Stimulated activated naive CD8-positive, alpha-beta T cell treated with anti-CD3 and anti-CD28 coated beads, Interleukin-15, Interleukin-2, amounts not matched to agents 100 ng/mL and 50 ng/mL, for 24 hours (primary cell): Measurements from ENCODE around the gene SMOC2.

ENCODE experiments used
- H3K27ac Mint-ChIP-seq: one replicate; pipeline ENCODE4 v1.8.0; 2021; ENCODE audit warnings: mild to moderate bottlenecking, mixed read lengths
- H3K27me3 Mint-ChIP-seq: one replicate; pipeline ENCODE4 v1.8.0; 2021; ENCODE audit warnings: mixed read lengths
- H3K36me3 Mint-ChIP-seq: one replicate; pipeline ENCODE4 v1.8.0; 2021; ENCODE audit warnings: low read depth, mixed read lengths
- H3K4me1 Mint-ChIP-seq: one replicate; pipeline ENCODE4 v1.8.0; 2021; ENCODE audit warnings: low read depth, mixed read lengths
- H3K4me3 Mint-ChIP-seq: one replicate; pipeline ENCODE4 v1.8.0; 2021; ENCODE audit warnings: mild to moderate bottlenecking, mixed read lengths
- H3K9me3 Mint-ChIP-seq: one replicate; pipeline ENCODE4 v1.8.0; 2021; ENCODE audit warnings: mixed read lengths

SMOC2 gene

GRCh38 chr6:168427184-168427583 is 13.8 kb upstream of the SMOC2 start:
- H3K4me3 Mint-ChIP-seq, result no peak overlapping the region
- H3K27me3 Mint-ChIP-seq, result no peaks in the 10 kb centered on the region
- H3K27ac Mint-ChIP-seq, result no peak overlapping the region
- no peaks in the 10 kb centered on the region for H3K36me3 Mint-ChIP-seq
- no peaks in the 10 kb centered on the region for H3K4me1 Mint-ChIP-seq
- H3K9me3 Mint-ChIP-seq, result no peaks in the 10 kb centered on the region

GRCh38 chr6:168428052-168428826 is 12.7 kb upstream of the SMOC2 start:
- Mint-ChIP-seq H3K4me1 (no peaks in the 10 kb centered on the region), H3K27me3 (peaks cover 6% of the 10 kb centered on the region), H3K36me3 (no peaks in the 10 kb centered on the region), H3K9me3 (no peaks in the 10 kb centered on the region), H3K4me3 (no peak overlapping the region), H3K27ac (no peak overlapping the region)

GRCh38 chr6:168428863-168429262 is 12.1 kb upstream of the SMOC2 start:
- Mint-ChIP-seq H3K9me3 (no peaks in the 10 kb centered on the region), H3K36me3 (no peaks in the 10 kb centered on the region), H3K27me3 (peaks cover 10% of the 10 kb centered on the region), H3K4me1 (no peaks in the 10 kb centered on the region), H3K27ac (no peak overlapping the region), H3K4me3 (no peak overlapping the region)

GRCh38 chr6:168432196-168432595 is 8.8 kb upstream of the SMOC2 start:
- Mint-ChIP-seq H3K4me1 (no peaks in the 10 kb centered on the region), H3K36me3 (no peaks in the 10 kb centered on the region), H3K27me3 (peaks cover 21% of the 10 kb centered on the region), H3K4me3 (no peak overlapping the region), H3K27ac (no peak overlapping the region), H3K9me3 (no peaks in the 10 kb centered on the region)

- Mint-ChIP-seq H3K4me3 (no peak overlapping the region), H3K9me3 (no peaks in the 10 kb centered on the region), H3K36me3 (no peaks in the 10 kb centered on the region), H3K4me1 (no peaks in the 10 kb centered on the region), H3K27me3 (peaks cover 25% of the 10 kb centered on the region), H3K27ac (no peak overlapping the region)
These were observed 7.1 kb upstream of the SMOC2 start for GRCh38 chr6:168433898-168434297.

GRCh38 chr6:168434505-168434904 is 6.5 kb upstream of the SMOC2 start:
- Mint-ChIP-seq H3K27ac (no peak overlapping the region), H3K4me1 (no peaks in the 10 kb centered on the region), H3K27me3 (peaks cover 32% of the 10 kb centered on the region)

GRCh38 chr6:168437751-168438150 is 3.2 kb upstream of the SMOC2 start:
- Mint-ChIP-seq H3K27ac (no peak overlapping the region), H3K27me3 (peaks cover 44% of the 10 kb centered on the region), H3K4me3 (no peak overlapping the region)

More at GRCh38 chr6:168434505-168434904, 6.5 kb upstream of the SMOC2 start:
- no peaks in the 10 kb centered on the region for H3K9me3 Mint-ChIP-seq
- H3K4me3 Mint-ChIP-seq, result no peak overlapping the region
- H3K36me3 Mint-ChIP-seq, result no peaks in the 10 kb centered on the region

GRCh38 chr6:168438783-168439520 is 2.0 kb upstream of the SMOC2 start:
- Mint-ChIP-seq H3K36me3 (no peaks in the 10 kb centered on the region), H3K27me3 (peaks cover 50% of the 10 kb centered on the region), H3K9me3 (no peaks in the 10 kb centered on the region), H3K27ac (no peak overlapping the region), H3K4me1 (no peaks in the 10 kb centered on the region), H3K4me3 (no peak overlapping the region)

More at GRCh38 chr6:168437751-168438150, 3.2 kb upstream of the SMOC2 start:
- H3K9me3 Mint-ChIP-seq, result no peaks in the 10 kb centered on the region
- H3K4me1 Mint-ChIP-seq, result no peaks in the 10 kb centered on the region
- no peaks in the 10 kb centered on the region for H3K36me3 Mint-ChIP-seq

GRCh38 chr6:168439794-168440450 is 1.1 kb upstream of the SMOC2 start:
- no peaks in the 10 kb centered on the region for H3K36me3 Mint-ChIP-seq
- no peak overlapping the region for H3K4me3 Mint-ChIP-seq
- H3K27me3 Mint-ChIP-seq, result peaks cover 59% of the 10 kb centered on the region
- no peaks in the 10 kb centered on the region for H3K4me1 Mint-ChIP-seq
- no peaks in the 10 kb centered on the region for H3K9me3 Mint-ChIP-seq
- no peak overlapping the region for H3K27ac Mint-ChIP-seq

- Mint-ChIP-seq H3K4me3 (no peak overlapping the region), H3K27ac (no peak overlapping the region), H3K9me3 (no peaks in the 10 kb centered on the region), H3K36me3 (no peaks in the 10 kb centered on the region), H3K27me3 (peaks cover 64% of the 10 kb centered on the region), H3K4me1 (no peaks in the 10 kb centered on the region)
These were observed 729 bp downstream of the SMOC2 start for GRCh38 chr6:168441434-168442391.

- Mint-ChIP-seq H3K4me1 (no peaks in the 10 kb centered on the region), H3K4me3 (no peak overlapping the region), H3K9me3 (no peaks in the 10 kb centered on the region), H3K27me3 (peaks cover 68% of the 10 kb centered on the region), H3K36me3 (no peaks in the 10 kb centered on the region), H3K27ac (no peak overlapping the region)
These were observed 1.7 kb downstream of the SMOC2 start for GRCh38 chr6:168442646-168443045.

- Mint-ChIP-seq H3K27me3 (peaks cover 56% of the 10 kb centered on the region), H3K4me3 (no peak overlapping the region), H3K27ac (no peak overlapping the region), H3K9me3 (no peaks in the 10 kb centered on the region), H3K36me3 (no peaks in the 10 kb centered on the region), H3K4me1 (no peaks in the 10 kb centered on the region)
These were observed 6.3 kb downstream of the SMOC2 start for GRCh38 chr6:168447282-168447681.

GRCh38 chr6:168447700-168448099 is 6.7 kb downstream of the SMOC2 start:
- peaks cover 53% of the 10 kb centered on the region for H3K27me3 Mint-ChIP-seq
- H3K4me3 Mint-ChIP-seq, result no peak overlapping the region
- H3K9me3 Mint-ChIP-seq, result no peaks in the 10 kb centered on the region
- H3K36me3 Mint-ChIP-seq, result no peaks in the 10 kb centered on the region
- H3K27ac Mint-ChIP-seq, result no peak overlapping the region
- H3K4me1 Mint-ChIP-seq, result no peaks in the 10 kb centered on the region

- Mint-ChIP-seq H3K4me3 (no peak overlapping the region), H3K36me3 (no peaks in the 10 kb centered on the region), H3K27ac (no peak overlapping the region), H3K9me3 (no peaks in the 10 kb centered on the region), H3K4me1 (no peaks in the 10 kb centered on the region), H3K27me3 (peaks cover 47% of the 10 kb centered on the region)
These were observed 7.4 kb downstream of the SMOC2 start for GRCh38 chr6:168448243-168448855.
